GM19372 (cell line): ENCODE results near the gene CLEC6A.
"Not testable (repeated sequence)": the region's sequence is repeated elsewhere in the genome, so short reads cannot be mapped to it uniquely, and the experiment has no call there.

Source experiments
- ATAC-seq: cut with Tn5 transposase; IDR thresholded peaks from one replicate; pipeline ENCODE4 v1.9.1; 2021; ENCODE audit warnings: mild to moderate bottlenecking, low read depth, moderate library complexity; ENCODE audit not compliant: unreplicated experiment

CLEC6A gene

GRCh38 chr12:8455727-8456360 lies at the start of gene CLEC6A:
Gene CLEC6A (plus strand): TSS chr12:8455962. CDS start chr12:8456112, 150 bp downstream.
- ATAC-seq = no peak

- not testable (repeated sequence) for ATAC-seq
Observed at GRCh38 chr12:8419576-8419975, 36.2 kb upstream of the CLEC6A start.

- no peak for ATAC-seq
Observed at GRCh38 chr12:8420506-8420905, 35.3 kb upstream of the CLEC6A start.

GRCh38 chr12:8444536-8445278 lies 11.1 kb upstream of the CLEC6A start:
- not testable (repeated sequence) for ATAC-seq

GRCh38 chr12:8445731-8446130 lies 10.0 kb upstream of the CLEC6A start:
- ATAC-seq = no peak

GRCh38 chr12:8446642-8447547 lies 8.9 kb upstream of the CLEC6A start:
- no peak for ATAC-seq

- ATAC-seq = no peak
Observed at GRCh38 chr12:8449355-8449859, 6.4 kb upstream of the CLEC6A start.

- no peak for ATAC-seq
Observed at GRCh38 chr12:8452036-8452435, 3.7 kb upstream of the CLEC6A start.

GRCh38 chr12:8453021-8453513 lies 2.7 kb upstream of the CLEC6A start:
- no peak for ATAC-seq

- no peak for ATAC-seq
Observed at GRCh38 chr12:8453796-8454195, 2.0 kb upstream of the CLEC6A start.

- ATAC-seq = no peak
Observed at GRCh38 chr12:8455271-8455670, 491 bp upstream of the CLEC6A start.

GRCh38 chr12:8461426-8461825 lies 5.7 kb downstream of the CLEC6A start:
- ATAC-seq = no peak

- no peak for ATAC-seq
Observed at GRCh38 chr12:8465301-8465996, 9.7 kb downstream of the CLEC6A start.

- ATAC-seq = no peak
Observed at GRCh38 chr12:8466241-8466640, 10.5 kb downstream of the CLEC6A start.

GRCh38 chr12:8471090-8471489 lies 15.3 kb downstream of the CLEC6A start:
- no peak for ATAC-seq

GRCh38 chr12:8475508-8476203 lies 19.9 kb downstream of the CLEC6A start:
- ATAC-seq = no peak

- ATAC-seq = no peak
Observed at GRCh38 chr12:8482571-8483061, 26.9 kb downstream of the CLEC6A start.

- ATAC-seq = no peak
Observed at GRCh38 chr12:8483079-8483478, 27.3 kb downstream of the CLEC6A start.
